OCI-LY1 (cell line): ENCODE measurements around the gene EVA1A.

Experiments
- H2AFZ ChIP-seq: fragments of 200-600 bp; sonication (generic), shearing (Covaris generic); 2 replicates; pipeline ENCODE4 v1.6.0; 2014; ENCODE audit warnings: antibody characterized with exemption, mild to moderate bottlenecking, low read length
- H3F3A ChIP-seq: fragments of 200-600 bp; sonication (generic), shearing (Covaris generic); 2 replicates; pipeline ENCODE4 v1.6.0; 2014; ENCODE audit warnings: mild to moderate bottlenecking, antibody characterized with exemption, low read length, moderate library complexity; ENCODE audit not compliant: insufficient read depth
- H3K27ac ChIP-seq: fragments of 200-600 bp; sonication (generic); 2 replicates; pipeline ENCODE4 v1.5.1; 2014; ENCODE audit warnings: low read length, mixed run types, mild to moderate bottlenecking, low read depth; ENCODE audit not compliant: poor library complexity, severe bottlenecking
- H3K27me3 ChIP-seq: fragments of 200-600 bp; sonication (generic); 2 replicates; pipeline ENCODE4 v1.6.0; 2014; ENCODE audit warnings: antibody characterized with exemption, mild to moderate bottlenecking, low read length, moderate library complexity; ENCODE audit not compliant: insufficient read depth
- H3K36me3 ChIP-seq: fragments of 200-600 bp; sonication (generic); 2 replicates; pipeline ENCODE4 v1.6.1; 2014; ENCODE audit warnings: mild to moderate bottlenecking, antibody characterized with exemption, low read length, moderate library complexity, mixed read lengths; ENCODE audit not compliant: insufficient read depth
- H3K4me1 ChIP-seq: fragments of 200-600 bp; sonication (generic); 2 replicates; pipeline ENCODE4 v1.5.1; 2014; ENCODE audit warnings: mild to moderate bottlenecking, low read length, moderate library complexity; ENCODE audit not compliant: insufficient read depth, severe bottlenecking
- H3K4me2 ChIP-seq: fragments of 200-600 bp; sonication (generic), shearing (Covaris generic); 2 replicates; pipeline ENCODE4 v1.6.1; 2014; ENCODE audit warnings: low read length
- H3K4me3 ChIP-seq: fragments of 200-600 bp; sonication (generic); 2 replicates; pipeline ENCODE4 v1.5.1; 2014; ENCODE audit warnings: low read length, low read depth, mild to moderate bottlenecking, mixed read lengths; ENCODE audit not compliant: poor library complexity, severe bottlenecking
- H3K79me2 ChIP-seq: fragments of 200-600 bp; shearing (Covaris generic); 2 replicates; pipeline ENCODE4 v1.6.1; 2016; ENCODE audit warnings: mixed run types, low read length, mixed read lengths; ENCODE audit not compliant: insufficient read depth
- H3K9ac ChIP-seq: fragments of 200-600 bp; sonication (generic), shearing (Covaris generic); 2 replicates; pipeline ENCODE4 v1.6.1; 2014; ENCODE audit warnings: mild to moderate bottlenecking, low read length, mixed read lengths
- H3K9me2 ChIP-seq: fragments of 200-600 bp; sonication (generic), shearing (Covaris generic); 2 replicates; pipeline ENCODE4 v1.6.1; 2014; ENCODE audit warnings: low read depth, mild to moderate bottlenecking, low read length, mixed read lengths
- H3K9me3 ChIP-seq: fragments of 200-600 bp; shearing (Covaris generic); 2 replicates; pipeline ENCODE4 v1.6.1; 2014; ENCODE audit warnings: low read length, mixed read lengths
- H4K20me1 ChIP-seq: fragments of 200-600 bp; sonication (generic), shearing (Covaris generic); 2 replicates; pipeline ENCODE4 v1.6.0; 2016; ENCODE audit warnings: mild to moderate bottlenecking, low read length; ENCODE audit not compliant: insufficient read depth
- CTCF ChIP-seq: fragments of 200-600 bp; sonication (generic), shearing (Covaris generic); IDR thresholded peaks from 2 replicates; pipeline ENCODE4 v1.5.1; 2017; ENCODE audit warnings: mild to moderate bottlenecking, antibody characterized with exemption, low read length, moderate library complexity, mixed read lengths
- EZH2 ChIP-seq: fragments of 200-600 bp; sonication (generic), shearing (Covaris generic); IDR thresholded peaks from 2 replicates; pipeline ENCODE4 v1.8.0; 2017; ENCODE audit warnings: borderline replicate concordance, mixed run types, mild to moderate bottlenecking, antibody characterized with exemption, low read length, moderate library complexity, mixed read lengths

EVA1A gene

GRCh38 chr2:75525434-75526310, 35.1 kb downstream of the EVA1A start:
- no peak overlapping the region for H3K27ac ChIP-seq
- no peaks in the 10 kb centered on the region for H3K4me1 ChIP-seq
- TF ChIP-seq CTCF (no peak), EZH2 (no peak)
- H3F3A ChIP-seq: no peaks in the 10 kb centered on the region
- no peaks in the 10 kb centered on the region for H3K9me2 ChIP-seq
- no peaks in the 10 kb centered on the region for H3K27me3 ChIP-seq
- no peak overlapping the region for H3K9ac ChIP-seq
- H3K79me2 ChIP-seq: no peaks in the 10 kb centered on the region
- H4K20me1 ChIP-seq: no peaks in the 10 kb centered on the region
- H3K4me2 ChIP-seq: no peak overlapping the region
- no peaks in the 10 kb centered on the region for H3K9me3 ChIP-seq
- no peak overlapping the region for H3K4me3 ChIP-seq
- H3K36me3 ChIP-seq: no peaks in the 10 kb centered on the region
- no peak overlapping the region for H2AFZ ChIP-seq

- Histone ChIP-seq H3K79me2 (no peaks in the 10 kb centered on the region), H3K27ac (no peak overlapping the region), H4K20me1 (no peaks in the 10 kb centered on the region), H3K4me2 (no peak overlapping the region), H3K4me3 (no peak overlapping the region), H3F3A (no peaks in the 10 kb centered on the region), H3K9me3 (no peaks in the 10 kb centered on the region), H3K9ac (no peak overlapping the region), H3K36me3 (no peaks in the 10 kb centered on the region), H2AFZ (no peak overlapping the region), H3K9me2 (no peaks in the 10 kb centered on the region), H3K27me3 (no peaks in the 10 kb centered on the region), H3K4me1 (no peaks in the 10 kb centered on the region)
- TF ChIP-seq CTCF: no peak
- no peak for TF ChIP-seq EZH2
Observed at GRCh38 chr2:75524276-75524911, 36.3 kb downstream of the EVA1A start.

- H3K27me3 ChIP-seq: no peaks in the 10 kb centered on the region
- no peaks in the 10 kb centered on the region for H3K4me1 ChIP-seq
- no peaks in the 10 kb centered on the region for H3F3A ChIP-seq
- no peak overlapping the region for H3K4me3 ChIP-seq
- H3K9me3 ChIP-seq: no peaks in the 10 kb centered on the region
- no peak overlapping the region for H3K9ac ChIP-seq
- H3K9me2 ChIP-seq: no peaks in the 10 kb centered on the region
- no peak overlapping the region for H3K27ac ChIP-seq
- no peaks in the 10 kb centered on the region for H3K79me2 ChIP-seq
- H3K36me3 ChIP-seq: no peaks in the 10 kb centered on the region
- H4K20me1 ChIP-seq: no peaks in the 10 kb centered on the region
- no peak for TF ChIP-seq CTCF
- no peak overlapping the region for H2AFZ ChIP-seq
- H3K4me2 ChIP-seq: no peak overlapping the region
Observed at GRCh38 chr2:75523313-75524275, 37.1 kb downstream of the EVA1A start.
